GM19099 (cell line): ENCODE results near the gene CRADD.

Source experiments
- POLR2A ChIP-seq: IDR thresholded peaks from 3 replicates; pipeline ENCODE4 v1.6.1; 2011; ENCODE audit warnings: low read depth; ENCODE audit not compliant: insufficient read length; ENCODE audit errors: extremely low read depth

The CRADD gene

DNA sequence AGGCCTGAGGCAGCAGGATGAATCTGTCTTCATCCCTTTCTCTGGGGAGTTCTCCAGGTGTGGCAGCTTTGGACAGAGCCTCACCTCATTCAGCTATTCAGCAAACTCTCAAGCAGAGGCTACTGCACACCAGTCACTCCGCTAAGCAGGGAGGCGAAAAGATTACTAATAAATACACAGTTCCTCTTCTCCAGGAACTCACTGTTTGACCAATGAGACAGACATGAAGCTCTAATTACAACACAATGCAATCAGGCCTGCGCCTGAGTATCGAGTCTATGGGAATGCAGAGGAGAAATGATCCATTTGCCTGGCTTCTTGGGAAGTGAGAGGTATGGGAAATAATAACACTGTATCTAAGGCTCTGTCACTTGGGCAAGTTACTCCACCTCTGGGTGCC is 178.1 kb downstream of the CRADD start:
- no peak for TF ChIP-seq POLR2A

DNA sequence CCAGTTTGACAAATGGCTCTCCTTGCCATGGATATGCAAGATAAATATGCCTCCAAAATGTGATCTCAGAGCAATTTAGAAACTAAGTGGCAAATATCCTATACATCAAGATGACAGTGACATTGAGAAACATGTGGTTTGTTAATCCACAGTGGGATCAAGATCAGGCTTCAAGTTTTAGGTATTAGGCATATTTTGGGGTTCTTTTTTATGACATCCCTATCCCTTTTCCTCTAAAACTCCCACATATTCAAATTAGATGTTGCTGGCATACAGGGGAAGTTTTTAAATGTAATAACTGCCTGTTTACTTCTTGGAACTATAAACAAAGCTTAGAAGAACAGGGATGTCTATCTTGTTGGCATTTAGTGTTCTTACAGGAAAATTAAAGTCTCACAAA is 179.4 kb downstream of the CRADD start:
- no peak for TF ChIP-seq POLR2A

DNA sequence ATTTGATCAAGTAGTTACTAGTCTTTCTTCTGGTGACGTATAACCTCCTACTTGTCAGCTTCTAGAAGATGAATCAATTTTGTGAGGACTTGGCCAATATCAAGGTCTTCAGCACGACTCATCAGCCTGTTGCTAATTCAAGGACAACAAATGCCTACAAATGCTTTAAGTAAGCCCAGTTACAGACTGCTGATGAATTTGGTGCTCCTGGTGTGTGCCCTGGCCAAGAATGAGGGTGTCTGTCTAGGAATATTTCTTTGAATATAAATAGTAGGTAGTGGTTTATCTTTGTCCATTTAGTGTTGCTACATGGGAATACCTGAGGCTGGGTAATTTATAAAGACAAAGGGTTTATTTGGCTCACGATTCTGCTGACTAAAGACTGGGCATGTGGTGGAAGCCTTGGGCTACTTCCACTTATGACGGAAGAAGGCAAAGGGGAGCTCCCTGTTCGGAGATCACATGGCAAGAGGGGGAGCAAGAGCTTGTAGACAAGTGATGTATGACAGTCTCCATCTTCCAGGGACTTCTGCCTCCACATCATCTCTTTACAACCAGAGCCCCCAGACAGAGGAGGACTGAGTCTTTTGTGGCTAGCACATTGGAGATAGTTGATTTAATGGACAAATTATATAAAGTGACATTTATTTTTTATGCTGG is 180.2 kb downstream of the CRADD start:
- TF ChIP-seq POLR2A = no peak

DNA sequence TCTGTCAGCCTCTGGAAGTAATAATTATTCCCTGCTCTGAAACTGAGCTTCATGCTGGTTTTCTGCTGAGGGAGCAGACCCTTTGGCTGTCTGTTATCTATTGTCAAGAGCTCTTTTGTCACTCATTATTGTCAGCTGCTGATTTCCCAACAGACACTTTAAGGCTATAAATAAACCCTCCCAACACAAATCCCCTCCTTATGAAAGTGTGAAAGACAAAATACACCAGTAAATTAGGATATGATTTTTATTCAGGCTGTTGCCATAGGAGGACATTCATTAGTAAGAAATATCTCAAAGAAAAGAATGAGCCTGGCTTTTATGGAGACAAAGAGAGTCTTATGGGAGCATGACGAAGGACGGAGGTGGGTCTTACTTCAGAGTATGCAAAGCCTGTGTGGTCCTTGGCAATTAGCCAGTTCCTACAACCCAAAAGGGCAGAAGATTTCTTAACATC is 180.8 kb downstream of the CRADD start:
- TF ChIP-seq POLR2A = no peak

GRCh38 chr12:93860668-93861373 is 183.6 kb downstream of the CRADD start:
- no peak for TF ChIP-seq POLR2A

DNA sequence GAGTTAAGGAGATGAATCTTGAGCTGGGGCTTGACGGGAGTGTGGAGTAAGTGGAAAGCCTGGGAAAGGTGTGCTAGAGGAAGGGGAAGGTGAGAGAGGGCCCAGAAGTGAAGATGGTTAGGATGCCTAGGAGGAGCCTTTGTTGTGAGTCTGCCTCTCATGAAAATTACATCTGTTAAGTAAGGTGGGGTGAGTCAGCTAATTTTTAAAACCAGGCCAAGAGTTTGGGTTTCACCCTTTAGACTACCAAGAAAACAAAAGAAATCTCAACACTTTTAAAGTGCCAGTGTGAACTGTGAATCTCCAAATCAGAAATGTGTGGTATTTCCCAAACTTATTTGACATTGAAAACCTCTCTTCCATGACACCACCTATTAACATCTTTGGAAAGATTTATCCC is 185.2 kb downstream of the CRADD start:
- TF ChIP-seq POLR2A = no peak

- TF ChIP-seq POLR2A = no peak
Measured at GRCh38 chr12:93865751-93866150, 188.6 kb downstream of the CRADD start.

GRCh38 chr12:93868771-93869170 is 191.6 kb downstream of the CRADD start:
- TF ChIP-seq POLR2A = no peak

DNA sequence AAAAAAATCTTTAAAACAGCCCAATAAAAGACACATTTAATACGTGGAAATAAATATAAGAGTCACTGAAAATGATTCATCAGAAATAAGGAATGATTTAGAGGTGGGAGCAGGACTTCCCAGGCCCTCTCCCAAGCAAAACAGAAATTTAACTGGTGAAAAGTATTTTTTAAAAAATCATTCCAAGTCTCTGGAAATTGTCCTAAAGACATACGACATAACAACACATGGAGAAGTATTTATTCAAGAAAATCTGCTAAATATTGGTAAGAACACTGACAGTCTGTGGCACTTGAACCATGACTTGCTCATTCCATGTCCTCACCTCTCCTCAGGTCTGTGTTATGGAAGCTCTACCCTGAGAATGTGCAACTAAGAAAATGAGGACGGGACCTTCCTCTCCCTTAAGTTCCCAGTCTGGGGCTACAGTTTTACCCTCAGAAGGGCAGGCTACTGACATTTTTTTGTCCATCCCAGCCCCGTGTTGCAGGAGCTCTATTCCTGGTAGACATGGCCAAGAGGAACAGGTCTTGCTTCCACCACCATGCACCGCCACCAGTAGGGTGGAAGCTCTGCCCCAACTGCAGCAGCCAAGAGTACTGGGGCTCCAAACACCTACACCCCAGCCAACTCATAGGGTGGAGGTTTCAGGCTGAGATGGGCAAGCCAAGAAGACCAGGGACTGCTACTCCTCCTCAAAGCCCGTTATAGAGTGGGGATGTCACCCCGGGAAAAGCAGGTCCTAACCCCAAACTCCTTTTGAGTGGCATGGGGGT is 193.0 kb downstream of the CRADD start:
- TF ChIP-seq POLR2A = no peak

DNA sequence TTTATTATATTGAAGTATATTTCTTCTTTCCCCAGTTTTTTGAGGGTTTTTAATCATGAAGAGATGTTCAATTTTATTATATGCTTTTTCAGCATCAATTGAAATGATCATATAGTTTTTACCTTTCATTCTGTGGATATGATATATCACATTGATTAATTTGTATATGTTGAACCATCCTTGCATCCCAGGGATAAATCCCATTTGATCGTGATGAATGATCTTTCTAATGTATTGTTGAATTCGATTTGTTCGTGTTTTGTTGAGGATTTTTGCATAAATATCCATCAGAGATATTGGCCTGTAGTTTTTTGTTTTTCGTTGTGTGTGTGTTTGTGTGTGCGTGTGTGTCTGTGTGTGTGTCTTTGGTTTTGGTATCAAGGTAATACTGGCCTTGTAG is 196.4 kb downstream of the CRADD start:
- no peak for TF ChIP-seq POLR2A

DNA sequence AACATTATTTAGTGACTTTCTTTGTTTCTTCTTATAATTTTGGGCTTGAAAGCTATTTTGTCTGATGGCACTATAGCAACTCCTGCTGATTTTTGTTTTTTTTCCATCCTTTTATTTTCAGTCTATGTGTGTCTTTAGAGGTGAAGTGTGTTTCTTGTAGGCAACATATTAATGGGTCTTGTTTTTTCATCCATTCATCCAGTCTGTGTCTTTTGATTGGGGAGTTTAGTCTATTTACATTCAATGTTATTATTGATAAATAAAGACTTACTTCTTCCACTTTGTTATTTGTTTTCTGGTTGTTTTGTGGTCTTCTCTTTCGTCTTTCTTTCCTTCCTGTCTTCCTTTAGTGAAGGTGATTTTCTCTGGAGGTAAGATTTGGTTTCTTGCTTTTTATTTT is 198.0 kb downstream of the CRADD start:
- TF ChIP-seq POLR2A = no peak

DNA sequence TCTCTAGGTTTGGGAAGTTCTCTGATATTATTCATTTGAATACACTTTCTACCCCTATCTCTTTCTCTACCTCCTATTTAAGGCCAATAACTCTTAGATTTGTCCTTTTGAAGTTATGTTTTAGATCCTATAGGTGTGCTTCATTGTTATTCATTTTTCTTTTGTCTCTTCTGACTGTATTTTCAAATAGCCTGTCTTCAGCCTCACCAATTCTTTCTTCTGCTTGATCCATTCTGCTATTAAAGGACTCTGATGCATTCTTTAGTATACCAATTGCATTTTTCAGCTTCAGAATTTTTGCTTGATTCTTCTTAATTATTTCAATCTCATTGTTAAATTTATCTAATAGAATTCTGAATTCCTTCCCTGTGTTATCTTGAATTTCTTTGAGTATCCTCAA is 199.2 kb downstream of the CRADD start:
- TF ChIP-seq POLR2A = no peak

DNA sequence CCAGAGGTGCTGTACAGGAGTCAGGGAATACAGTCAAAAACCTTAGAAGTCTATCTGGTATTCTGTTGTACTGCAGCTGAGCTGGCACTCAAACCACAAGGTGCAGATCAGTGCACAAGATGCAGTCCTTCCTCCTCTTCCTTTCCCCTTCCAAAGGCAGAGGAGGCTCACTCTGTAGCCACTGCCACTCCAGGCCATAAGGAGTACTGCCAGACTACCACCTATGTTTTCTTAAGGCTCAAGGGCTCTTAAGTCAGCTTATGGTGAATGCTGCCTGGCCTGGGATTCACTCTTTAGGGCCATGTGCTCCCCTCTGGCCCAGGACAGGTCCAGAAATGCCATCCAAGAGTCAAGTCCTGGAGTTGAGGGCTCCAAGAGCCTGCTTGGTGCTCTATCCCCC is 200.3 kb downstream of the CRADD start:
- no peak for TF ChIP-seq POLR2A

- no peak for TF ChIP-seq POLR2A
Measured at GRCh38 chr12:93879476-93880421, 202.6 kb downstream of the CRADD start.
